Measurements from ENCODE around the gene RILPL1.
"Not testable (repeated sequence)": the region's sequence is repeated elsewhere in the genome, so short reads cannot be mapped to it uniquely, and the experiment has no call there.

Gene RILPL1

GRCh38 chr12:123468786-123469185, 64.7 kb downstream of the RILPL1 start:
- no peak for DNase-seq (ENCODE audit: low read depth in 2 of 2)

- no peak for DNase-seq (ENCODE audit: low read depth in 2 of 2)
These were observed 68.4 kb downstream of the RILPL1 start for GRCh38 chr12:123465084-123465483.

- not testable (repeated sequence) for DNase-seq (ENCODE audit: low read depth in 2 of 2)
These were observed 70.3 kb downstream of the RILPL1 start for GRCh38 chr12:123463174-123463573.

- DNase-seq (ENCODE audit: low read depth in 2 of 2), result peak; percentile 69 to 77
These were observed 75.3 kb downstream of the RILPL1 start, which contains the start of gene SNRNP35 for GRCh38 chr12:123457980-123458779. TSS of gene SNRNP35 (plus strand) at chr12:123458139. CDS start at chr12:123465541, 7,402 bp downstream.

GRCh38 chr12:123453165-123453564, 80.4 kb downstream of the RILPL1 start:
- DNase-seq (ENCODE audit: low read depth in 2 of 2), result no peak

- not testable (repeated sequence) for DNase-seq (ENCODE audit: low read depth in 2 of 2)
These were observed 81.3 kb downstream of the RILPL1 start for GRCh38 chr12:123452276-123452550.

- no peak for DNase-seq (ENCODE audit: low read depth in 2 of 2)
These were observed 82.9 kb downstream of the RILPL1 start for GRCh38 chr12:123450636-123451035.

GRCh38 chr12:123449856-123450255, 83.7 kb downstream of the RILPL1 start:
- no peak for DNase-seq (ENCODE audit: low read depth in 2 of 2)

GRCh38 chr12:123449249-123449733, 84.2 kb downstream of the RILPL1 start:
- no peak for DNase-seq (ENCODE audit: low read depth in 2 of 2)

GRCh38 chr12:123446333-123446713, 87.2 kb downstream of the RILPL1 start:
- DNase-seq (ENCODE audit: low read depth in 2 of 2), result no peak

GRCh38 chr12:123445388-123446332, 87.9 kb downstream of the RILPL1 start:
- no peak for DNase-seq (ENCODE audit: low read depth in 2 of 2)

GRCh38 chr12:123444092-123445026, 89.2 kb downstream of the RILPL1 start:
- DNase-seq (ENCODE audit: low read depth in 2 of 2), result no peak

GRCh38 chr12:123442774-123443173, 90.7 kb downstream of the RILPL1 start:
- no peak for DNase-seq (ENCODE audit: low read depth in 2 of 2)

GRCh38 chr12:123441523-123442164, 91.9 kb downstream of the RILPL1 start:
- DNase-seq (ENCODE audit: low read depth in 2 of 2), result no peak

- peak; percentile 78 to 82 for DNase-seq (ENCODE audit: low read depth in 2 of 2)
These were observed 97.2 kb downstream of the RILPL1 start, which contains the start of gene RILPL2 for GRCh38 chr12:123436017-123436964. TSS of gene RILPL2 (minus strand) at chr12:123436684. CDS start at chr12:123436420, 264 bp downstream.

GRCh38 chr12:123435636-123436016, 97.9 kb downstream of the RILPL1 start:
- DNase-seq (ENCODE audit: low read depth in 2 of 2), result no peak

GRCh38 chr12:123433615-123434014, 99.9 kb downstream of the RILPL1 start:
- DNase-seq (ENCODE audit: low read depth in 2 of 2), result no peak

- DNase-seq (ENCODE audit: low read depth in 2 of 2), result not testable (repeated sequence)
These were observed 101.3 kb downstream of the RILPL1 start for GRCh38 chr12:123431951-123432817.

- DNase-seq (ENCODE audit: low read depth in 2 of 2), result not testable (repeated sequence)
These were observed 104.4 kb downstream of the RILPL1 start for GRCh38 chr12:123429101-123429500.
